MM.1S (cell line): ENCODE data around the gene SUPT7L.

Source experiments
- DNase-seq: peaks from one replicate; pipeline ENCODE4 v3.0.0-alpha.2; 2015
- H2AFZ ChIP-seq: fragments of 300-600 bp; sonication (generic); 2 replicates; pipeline ENCODE4 v1.6.0; 2016; ENCODE audit warnings: antibody characterized with exemption, low read length
- H3F3A ChIP-seq: fragments of 300-600 bp; sonication (generic); 2 replicates; pipeline ENCODE4 v1.6.1; 2016; ENCODE audit warnings: mild to moderate bottlenecking, antibody characterized with exemption, low read length, moderate library complexity, mixed read lengths; ENCODE audit not compliant: insufficient read depth
- H3K27ac ChIP-seq: fragments of 300-600 bp; sonication (generic); 2 replicates; pipeline ENCODE4 v1.5.1; 2016; ENCODE audit warnings: mild to moderate bottlenecking, low read length
- H3K27me3 ChIP-seq: fragments of 300-600 bp; sonication (generic); replicated peaks from 2 replicates; pipeline ENCODE4 v1.6.0; 2016; ENCODE audit warnings: low read length; ENCODE audit not compliant: insufficient read depth
- H3K36me3 ChIP-seq: fragments of 300-600 bp; sonication (generic); replicated peaks from 2 replicates; pipeline ENCODE4 v1.6.1; 2016; ENCODE audit warnings: mild to moderate bottlenecking, low read length, mixed read lengths; ENCODE audit not compliant: insufficient read depth
- H3K4me1 ChIP-seq: fragments of 300-600 bp; sonication (generic); 2 replicates; pipeline ENCODE4 v1.6.1; 2016; ENCODE audit warnings: low read length, mixed read lengths
- H3K4me2 ChIP-seq: fragments of 300-600 bp; sonication (generic); 2 replicates; pipeline ENCODE4 v1.6.0; 2016; ENCODE audit warnings: low read depth, low read length
- H3K4me3 ChIP-seq: fragments of 300-600 bp; sonication (generic); 2 replicates; pipeline ENCODE4 v1.5.1; 2016; ENCODE audit warnings: low read length, mixed read lengths
- H3K79me2 ChIP-seq: fragments of 300-600 bp; sonication (generic); 2 replicates; pipeline ENCODE4 v1.6.1; 2016; ENCODE audit warnings: mixed run types, low read length, mixed read lengths
- H3K9ac ChIP-seq: fragments of 300-600 bp; sonication (generic); 2 replicates; pipeline ENCODE4 v1.6.1; 2016; ENCODE audit warnings: low read length, mixed read lengths
- H3K9me2 ChIP-seq: fragments of 300-600 bp; sonication (generic); replicated peaks from 2 replicates; pipeline ENCODE4 v1.6.1; 2016; ENCODE audit warnings: mild to moderate bottlenecking, low read length, mixed read lengths; ENCODE audit not compliant: insufficient read depth
- H3K9me3 ChIP-seq: fragments of 300-600 bp; sonication (generic); replicated peaks from 2 replicates; pipeline ENCODE4 v1.6.1; 2016; ENCODE audit warnings: mild to moderate bottlenecking, low read length, mixed read lengths; ENCODE audit not compliant: insufficient read depth
- H4K20me1 ChIP-seq: fragments of 300-600 bp; sonication (generic); 2 replicates; pipeline ENCODE4 v1.6.1; 2016; ENCODE audit warnings: mild to moderate bottlenecking, low read length, moderate library complexity, mixed read lengths; ENCODE audit not compliant: insufficient read depth
- EZH2 ChIP-seq: fragments of 300-600 bp; sonication (generic); optimal IDR thresholded peaks from 2 replicates; pipeline ENCODE3; 2017; ENCODE audit warnings: low read depth, mild to moderate bottlenecking, antibody characterized with exemption, low read length, mixed read lengths
- EZH2phosphoT487 ChIP-seq: fragments of 300-600 bp; sonication (generic); IDR thresholded peaks from 2 replicates; pipeline ENCODE4 v1.6.1; 2018; ENCODE audit warnings: antibody characterized with exemption, low read length
- TF ChIP-seq, protein P1 (sequence below): fragments of 300-600 bp; sonication (generic); IDR thresholded peaks from 2 replicates; pipeline ENCODE4 v1.5.1; 2016; ENCODE audit warnings: antibody characterized with exemption, low read length, mixed read lengths

SUPT7L gene

DNA sequence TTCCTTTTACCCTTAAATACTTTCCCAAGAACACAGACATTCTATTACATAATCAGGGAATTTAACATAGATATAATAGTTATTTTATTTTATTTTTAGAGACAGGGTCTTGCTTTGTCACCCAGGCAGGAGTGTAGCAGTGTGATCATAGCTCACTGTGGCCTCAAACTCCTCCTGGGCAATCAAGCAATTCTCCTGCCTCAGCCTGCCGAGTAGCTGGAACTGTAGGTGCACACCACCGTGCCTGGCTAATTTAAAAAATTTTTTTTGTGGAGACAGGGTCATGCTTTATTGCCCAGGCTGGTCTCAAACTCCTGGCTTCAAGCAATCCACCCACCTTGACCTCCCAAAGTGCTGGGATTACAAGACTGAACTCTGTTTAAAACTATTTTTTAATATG, 45.9 kb upstream of the SUPT7L start:
- H3K4me3 ChIP-seq, result no peak overlapping the region
- no peaks in the 10 kb centered on the region for H3K9me2 ChIP-seq
- TF ChIP-seq EZH2, result no peak
- TF ChIP-seq, protein P1, sequence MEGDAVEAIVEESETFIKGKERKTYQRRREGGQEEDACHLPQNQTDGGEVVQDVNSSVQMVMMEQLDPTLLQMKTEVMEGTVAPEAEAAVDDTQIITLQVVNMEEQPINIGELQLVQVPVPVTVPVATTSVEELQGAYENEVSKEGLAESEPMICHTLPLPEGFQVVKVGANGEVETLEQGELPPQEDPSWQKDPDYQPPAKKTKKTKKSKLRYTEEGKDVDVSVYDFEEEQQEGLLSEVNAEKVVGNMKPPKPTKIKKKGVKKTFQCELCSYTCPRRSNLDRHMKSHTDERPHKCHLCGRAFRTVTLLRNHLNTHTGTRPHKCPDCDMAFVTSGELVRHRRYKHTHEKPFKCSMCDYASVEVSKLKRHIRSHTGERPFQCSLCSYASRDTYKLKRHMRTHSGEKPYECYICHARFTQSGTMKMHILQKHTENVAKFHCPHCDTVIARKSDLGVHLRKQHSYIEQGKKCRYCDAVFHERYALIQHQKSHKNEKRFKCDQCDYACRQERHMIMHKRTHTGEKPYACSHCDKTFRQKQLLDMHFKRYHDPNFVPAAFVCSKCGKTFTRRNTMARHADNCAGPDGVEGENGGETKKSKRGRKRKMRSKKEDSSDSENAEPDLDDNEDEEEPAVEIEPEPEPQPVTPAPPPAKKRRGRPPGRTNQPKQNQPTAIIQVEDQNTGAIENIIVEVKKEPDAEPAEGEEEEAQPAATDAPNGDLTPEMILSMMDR, result no peak
- no peak for TF ChIP-seq EZH2phosphoT487
- H3K9ac ChIP-seq, result no peak overlapping the region
- DNase-seq, result no peak
- no peaks in the 10 kb centered on the region for H3K27me3 ChIP-seq
- no peaks in the 10 kb centered on the region for H3K36me3 ChIP-seq
- no peaks in the 10 kb centered on the region for H4K20me1 ChIP-seq
- H3K4me1 ChIP-seq, result no peaks in the 10 kb centered on the region
- no peak overlapping the region for H2AFZ ChIP-seq
- no peaks in the 10 kb centered on the region for H3F3A ChIP-seq
- no peaks in the 10 kb centered on the region for H3K79me2 ChIP-seq
- H3K9me3 ChIP-seq, result no peaks in the 10 kb centered on the region
- H3K27ac ChIP-seq, result no peak overlapping the region
- no peak overlapping the region for H3K4me2 ChIP-seq

DNA sequence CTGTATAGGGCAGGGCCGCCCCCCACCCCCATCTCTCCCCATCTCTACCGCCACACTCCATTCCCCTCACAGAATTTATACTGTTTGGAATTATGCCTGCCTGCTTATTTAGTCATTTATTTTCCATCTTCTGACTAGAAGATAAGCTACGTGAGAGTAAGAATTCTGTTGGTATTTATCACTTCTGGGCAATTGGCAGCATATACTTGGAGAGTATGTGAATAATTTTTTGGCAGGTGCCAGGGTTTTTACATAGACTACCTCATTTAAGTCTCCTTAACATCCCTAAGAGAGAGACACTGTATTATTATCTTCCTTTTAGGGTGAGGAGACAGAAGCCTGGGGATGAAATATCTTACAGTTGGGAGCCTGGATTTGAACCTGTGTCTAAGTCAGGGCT, 45.3 kb upstream of the SUPT7L start:
- Histone ChIP-seq H3K9ac (no peak overlapping the region), H3K9me3 (no peaks in the 10 kb centered on the region), H3K27ac (no peak overlapping the region), H3K9me2 (no peaks in the 10 kb centered on the region), H2AFZ (no peak overlapping the region), H3K36me3 (no peaks in the 10 kb centered on the region), H4K20me1 (no peaks in the 10 kb centered on the region), H3F3A (no peaks in the 10 kb centered on the region), H3K27me3 (no peaks in the 10 kb centered on the region), H3K4me2 (no peak overlapping the region), H3K4me3 (no peak overlapping the region), H3K79me2 (no peaks in the 10 kb centered on the region), H3K4me1 (no peaks in the 10 kb centered on the region)
- TF ChIP-seq, protein P1, result no peak
- no peak for TF ChIP-seq EZH2phosphoT487
- TF ChIP-seq EZH2, result no peak
- no peak for DNase-seq

DNA sequence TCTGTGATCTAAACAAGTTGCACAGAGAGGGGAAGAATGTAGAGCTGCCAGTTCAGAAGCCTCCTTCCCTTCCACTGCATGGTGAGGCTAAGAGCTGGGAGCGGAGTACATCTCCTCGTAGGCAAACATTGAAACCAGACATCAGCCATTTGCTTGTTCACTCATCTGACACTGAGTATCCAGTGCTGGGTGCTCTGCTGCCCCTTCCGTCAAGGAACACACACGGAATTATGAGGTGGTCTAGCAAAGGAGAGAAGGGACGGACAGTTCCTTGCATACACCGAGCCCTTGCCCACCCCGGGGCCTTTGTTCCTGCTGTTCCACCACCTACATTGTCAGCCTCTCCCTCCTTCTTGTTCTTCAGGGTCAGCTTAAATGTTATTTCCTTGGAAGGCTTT, 44.8 kb upstream of the SUPT7L start:
- Histone ChIP-seq H3K9me2 (no peaks in the 10 kb centered on the region), H3K4me3 (no peak overlapping the region), H3K9ac (no peak overlapping the region), H2AFZ (no peak overlapping the region), H3K4me2 (no peak overlapping the region), H3K27ac (no peak overlapping the region), H3K79me2 (no peaks in the 10 kb centered on the region), H3K4me1 (no peaks in the 10 kb centered on the region), H3K36me3 (no peaks in the 10 kb centered on the region), H4K20me1 (no peaks in the 10 kb centered on the region), H3K9me3 (no peaks in the 10 kb centered on the region), H3F3A (no peaks in the 10 kb centered on the region), H3K27me3 (no peaks in the 10 kb centered on the region)
- DNase-seq, result no peak
- TF ChIP-seq, protein P1, result no peak
- no peak for TF ChIP-seq EZH2
- no peak for TF ChIP-seq EZH2phosphoT487
